ENCODE measurements around the gene AKAP6.

The AKAP6 gene, protein sequence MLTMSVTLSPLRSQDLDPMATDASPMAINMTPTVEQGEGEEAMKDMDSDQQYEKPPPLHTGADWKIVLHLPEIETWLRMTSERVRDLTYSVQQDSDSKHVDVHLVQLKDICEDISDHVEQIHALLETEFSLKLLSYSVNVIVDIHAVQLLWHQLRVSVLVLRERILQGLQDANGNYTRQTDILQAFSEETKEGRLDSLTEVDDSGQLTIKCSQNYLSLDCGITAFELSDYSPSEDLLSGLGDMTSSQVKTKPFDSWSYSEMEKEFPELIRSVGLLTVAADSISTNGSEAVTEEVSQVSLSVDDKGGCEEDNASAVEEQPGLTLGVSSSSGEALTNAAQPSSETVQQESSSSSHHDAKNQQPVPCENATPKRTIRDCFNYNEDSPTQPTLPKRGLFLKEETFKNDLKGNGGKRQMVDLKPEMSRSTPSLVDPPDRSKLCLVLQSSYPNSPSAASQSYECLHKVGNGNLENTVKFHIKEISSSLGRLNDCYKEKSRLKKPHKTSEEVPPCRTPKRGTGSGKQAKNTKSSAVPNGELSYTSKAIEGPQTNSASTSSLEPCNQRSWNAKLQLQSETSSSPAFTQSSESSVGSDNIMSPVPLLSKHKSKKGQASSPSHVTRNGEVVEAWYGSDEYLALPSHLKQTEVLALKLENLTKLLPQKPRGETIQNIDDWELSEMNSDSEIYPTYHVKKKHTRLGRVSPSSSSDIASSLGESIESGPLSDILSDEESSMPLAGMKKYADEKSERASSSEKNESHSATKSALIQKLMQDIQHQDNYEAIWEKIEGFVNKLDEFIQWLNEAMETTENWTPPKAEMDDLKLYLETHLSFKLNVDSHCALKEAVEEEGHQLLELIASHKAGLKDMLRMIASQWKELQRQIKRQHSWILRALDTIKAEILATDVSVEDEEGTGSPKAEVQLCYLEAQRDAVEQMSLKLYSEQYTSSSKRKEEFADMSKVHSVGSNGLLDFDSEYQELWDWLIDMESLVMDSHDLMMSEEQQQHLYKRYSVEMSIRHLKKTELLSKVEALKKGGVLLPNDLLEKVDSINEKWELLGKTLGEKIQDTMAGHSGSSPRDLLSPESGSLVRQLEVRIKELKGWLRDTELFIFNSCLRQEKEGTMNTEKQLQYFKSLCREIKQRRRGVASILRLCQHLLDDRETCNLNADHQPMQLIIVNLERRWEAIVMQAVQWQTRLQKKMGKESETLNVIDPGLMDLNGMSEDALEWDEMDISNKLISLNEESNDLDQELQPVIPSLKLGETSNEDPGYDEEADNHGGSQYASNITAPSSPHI (N-terminal part only)

DNA sequence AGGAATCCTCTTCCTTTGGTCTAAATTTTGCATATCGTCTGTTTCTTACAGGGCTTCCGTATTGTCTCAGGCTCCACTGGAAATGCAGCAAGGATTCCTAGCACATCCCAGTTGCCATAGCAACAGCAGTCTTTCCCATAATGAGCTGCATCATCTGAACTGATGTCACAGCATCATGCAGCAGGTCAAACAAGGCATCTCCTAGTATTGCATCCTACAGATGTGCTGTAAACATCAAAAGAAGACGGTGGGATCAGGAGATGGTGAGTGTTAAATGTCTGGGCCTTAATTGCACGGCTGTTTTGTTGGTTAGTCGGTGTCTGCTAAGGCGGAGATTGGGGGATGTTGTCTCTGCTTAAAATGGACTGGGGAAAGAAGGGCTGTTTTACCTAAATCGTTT, at the start of gene AKAP6:
Gene AKAP6, plus strand, starts transcription at position 153 of the 400 bp plus-strand sequence. CDS start 104,196 bp downstream, outside the sequence.
- DNase-seq (ENCODE audit: low read depth), result no peak

DNA sequence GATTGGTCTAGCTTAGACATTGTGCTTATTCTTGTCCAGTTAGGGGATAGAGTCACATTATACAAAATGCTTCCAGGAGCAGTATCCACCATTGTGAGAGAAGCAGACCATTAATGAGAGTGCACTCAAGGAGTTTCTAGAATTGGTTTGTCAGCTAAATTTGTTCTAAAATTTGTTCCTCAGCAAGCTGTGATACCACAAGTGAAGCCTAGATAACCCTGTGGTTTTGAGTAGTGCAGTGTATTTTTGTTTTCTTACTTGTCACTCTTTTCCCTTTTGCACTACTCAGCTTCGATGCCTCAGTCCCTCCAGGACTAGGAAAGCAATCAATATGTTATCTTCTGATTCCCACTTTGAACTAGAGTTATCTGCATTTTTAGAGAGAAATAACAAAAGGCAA, 42.5 kb upstream of the AKAP6 start:
- DNase-seq (ENCODE audit: low read depth), result no peak

DNA sequence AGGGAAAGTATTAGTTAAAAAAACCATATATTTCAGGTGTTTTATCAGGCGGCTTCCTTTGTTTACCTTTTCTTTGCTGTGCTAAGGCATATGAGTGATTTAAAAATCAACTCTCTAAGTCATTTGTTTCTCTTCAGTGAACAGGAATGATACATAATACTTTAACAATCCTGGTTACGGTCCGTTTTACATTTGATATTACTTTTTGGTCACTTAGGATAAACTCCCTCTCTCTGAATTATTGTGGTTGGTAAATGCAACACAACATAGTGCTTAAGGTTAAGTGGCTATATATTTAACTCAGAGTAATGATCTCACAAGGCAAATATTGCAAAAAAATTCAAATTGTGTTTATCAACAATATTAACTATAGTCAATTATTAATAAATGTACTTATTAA, 32.7 kb upstream of the AKAP6 start:
- no peak for DNase-seq (ENCODE audit: low read depth)

DNA sequence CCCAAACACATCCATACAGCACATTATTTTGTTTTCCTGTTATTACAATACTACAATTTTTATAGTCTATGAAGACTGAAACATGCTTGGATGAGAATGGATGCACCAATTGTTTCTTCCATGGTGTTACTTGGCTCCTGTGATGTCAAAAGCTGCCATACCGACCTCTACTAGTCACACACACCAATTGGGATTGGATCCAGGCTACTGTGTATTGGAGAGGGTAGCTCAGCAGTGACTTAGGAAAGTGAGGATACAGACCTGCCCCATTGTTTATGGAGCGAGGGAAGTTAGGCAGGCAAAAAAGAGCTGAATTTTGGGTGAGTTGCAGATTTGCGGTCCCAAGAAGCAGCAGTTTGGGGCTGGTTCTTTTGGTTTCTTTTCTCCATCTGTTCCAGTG, 30.8 kb upstream of the AKAP6 start:
- DNase-seq (ENCODE audit: low read depth), result no peak

DNA sequence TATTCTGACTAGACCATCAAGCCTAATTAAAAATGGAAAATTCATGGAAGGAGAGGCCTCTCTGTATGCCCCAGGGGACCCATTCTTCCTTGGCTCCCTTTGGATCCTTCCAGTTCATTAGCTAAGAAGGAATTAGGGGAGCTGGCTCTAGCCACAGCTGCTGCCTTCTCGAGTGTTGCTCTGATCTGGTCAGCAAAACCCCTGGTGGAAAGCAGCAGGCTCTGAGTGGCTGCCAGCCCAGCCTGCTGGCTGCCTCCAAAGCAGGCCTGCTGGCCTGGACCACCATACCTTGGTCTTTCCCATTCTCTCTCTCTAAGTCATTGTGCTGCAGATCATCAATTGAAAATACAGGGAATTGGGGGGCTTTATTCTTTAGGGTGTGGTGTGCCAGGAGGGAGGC, 29.0 kb upstream of the AKAP6 start:
- DNase-seq (ENCODE audit: low read depth), result no peak

DNA sequence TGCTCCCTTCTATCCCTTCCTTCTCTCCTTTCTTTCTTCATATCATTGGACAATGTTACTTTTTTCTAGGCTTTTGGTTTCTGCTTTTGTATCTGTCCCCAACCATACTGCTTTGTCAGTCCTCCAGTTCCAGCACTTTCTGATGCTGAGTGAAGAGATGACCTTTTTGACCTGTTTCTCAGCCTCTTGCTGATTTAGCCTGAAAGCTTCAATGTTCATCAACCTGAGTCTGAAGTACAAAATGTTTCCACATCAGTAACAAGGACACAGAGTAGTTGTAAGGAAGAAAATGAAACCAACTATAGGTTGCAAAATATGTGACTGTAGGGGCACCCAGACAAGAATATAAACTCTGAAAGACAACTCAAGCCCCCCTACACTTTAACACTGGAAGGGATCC, 25.2 kb upstream of the AKAP6 start:
- no peak for DNase-seq (ENCODE audit: low read depth)

DNA sequence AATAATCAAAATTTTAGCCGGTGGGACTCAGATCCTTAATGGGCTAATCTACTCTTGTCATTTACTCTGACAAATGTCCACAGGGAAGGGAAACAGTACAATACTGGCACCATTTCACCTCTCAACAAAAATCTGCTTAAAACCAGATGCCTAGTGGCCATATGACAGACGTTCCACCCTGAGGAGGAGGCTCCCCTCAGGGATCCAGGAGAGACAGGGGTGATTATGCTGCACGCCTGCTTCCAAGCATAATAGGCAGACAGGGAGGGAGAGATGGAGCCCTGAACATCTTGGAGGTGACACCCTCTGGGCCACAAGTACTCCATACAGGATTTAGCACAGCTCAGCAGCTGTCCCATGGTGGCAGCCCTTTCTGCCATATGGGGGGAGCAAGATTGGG, 24.8 kb upstream of the AKAP6 start:
- DNase-seq (ENCODE audit: low read depth), result no peak

DNA sequence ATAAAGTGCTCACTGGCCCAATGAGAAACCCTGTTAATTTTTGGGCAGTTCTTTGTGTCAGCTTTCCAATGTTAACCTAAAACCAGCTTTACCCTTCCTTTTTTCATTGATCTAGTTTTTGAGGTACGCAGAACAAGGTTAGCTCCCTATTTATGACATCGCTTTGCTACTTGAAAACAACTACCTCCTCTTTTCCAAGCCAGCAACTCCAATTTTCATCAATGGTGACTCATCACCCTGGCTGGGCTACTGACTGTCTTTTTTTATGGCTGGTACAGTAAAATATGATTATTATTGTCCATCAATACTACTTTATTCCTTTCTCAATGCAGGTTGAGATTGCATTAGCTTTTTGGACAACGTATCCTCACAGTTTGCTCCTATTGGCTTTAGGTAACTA, 22.5 kb upstream of the AKAP6 start:
- DNase-seq (ENCODE audit: low read depth), result no peak

DNA sequence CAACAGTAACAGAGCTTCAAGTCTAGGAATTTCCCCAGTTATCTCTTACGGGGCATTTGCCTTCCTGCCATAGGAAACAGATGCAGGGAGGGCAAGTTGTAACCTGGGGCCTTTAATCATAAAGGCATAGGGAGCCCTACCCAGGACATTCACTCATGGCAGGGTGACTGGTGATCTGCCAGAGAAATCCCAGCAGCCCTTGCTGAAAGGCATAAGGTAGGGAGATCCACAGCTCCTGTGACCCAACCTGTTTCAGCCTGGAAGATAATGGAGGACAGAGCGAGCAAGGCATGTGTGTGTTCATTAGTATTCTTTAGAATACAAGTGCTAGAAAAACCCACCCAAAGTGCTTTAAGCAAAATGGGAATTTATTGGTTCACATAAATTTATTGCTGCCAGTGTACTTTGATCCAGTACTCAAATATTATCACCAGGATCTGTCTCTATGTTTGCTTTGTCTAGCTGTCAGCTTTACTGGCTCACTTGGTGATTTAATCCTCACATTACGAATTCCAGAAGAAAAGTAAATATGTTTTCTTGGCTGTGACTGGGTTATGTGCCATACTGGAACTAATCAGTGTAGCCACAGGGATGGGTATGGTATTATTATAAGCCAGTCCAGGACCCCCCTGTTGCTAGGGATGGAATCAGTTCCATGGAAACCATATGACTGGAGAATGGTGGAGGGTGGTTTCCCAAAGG, 21.1 kb upstream of the AKAP6 start:
- DNase-seq (ENCODE audit: low read depth), result no peak

DNA sequence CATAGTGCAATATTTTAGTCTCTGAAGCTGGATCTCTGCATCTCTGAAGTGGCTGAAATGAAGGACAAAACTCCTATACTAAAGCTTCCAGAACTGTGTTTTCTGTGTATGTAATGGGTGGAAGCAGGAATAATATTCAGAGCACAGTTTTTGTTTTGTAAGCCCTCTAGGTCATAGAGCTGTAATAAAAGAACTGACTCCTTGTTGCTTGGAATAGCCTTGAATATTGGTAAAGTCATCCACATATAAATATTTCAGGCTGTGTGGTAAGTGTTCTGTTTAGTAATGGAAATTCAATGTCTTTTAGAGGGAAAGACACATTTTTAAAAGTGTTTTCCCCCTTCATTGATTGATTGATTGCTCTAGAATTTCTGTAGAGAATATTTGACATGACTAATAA, 18.2 kb upstream of the AKAP6 start:
- no peak for DNase-seq (ENCODE audit: low read depth)

DNA sequence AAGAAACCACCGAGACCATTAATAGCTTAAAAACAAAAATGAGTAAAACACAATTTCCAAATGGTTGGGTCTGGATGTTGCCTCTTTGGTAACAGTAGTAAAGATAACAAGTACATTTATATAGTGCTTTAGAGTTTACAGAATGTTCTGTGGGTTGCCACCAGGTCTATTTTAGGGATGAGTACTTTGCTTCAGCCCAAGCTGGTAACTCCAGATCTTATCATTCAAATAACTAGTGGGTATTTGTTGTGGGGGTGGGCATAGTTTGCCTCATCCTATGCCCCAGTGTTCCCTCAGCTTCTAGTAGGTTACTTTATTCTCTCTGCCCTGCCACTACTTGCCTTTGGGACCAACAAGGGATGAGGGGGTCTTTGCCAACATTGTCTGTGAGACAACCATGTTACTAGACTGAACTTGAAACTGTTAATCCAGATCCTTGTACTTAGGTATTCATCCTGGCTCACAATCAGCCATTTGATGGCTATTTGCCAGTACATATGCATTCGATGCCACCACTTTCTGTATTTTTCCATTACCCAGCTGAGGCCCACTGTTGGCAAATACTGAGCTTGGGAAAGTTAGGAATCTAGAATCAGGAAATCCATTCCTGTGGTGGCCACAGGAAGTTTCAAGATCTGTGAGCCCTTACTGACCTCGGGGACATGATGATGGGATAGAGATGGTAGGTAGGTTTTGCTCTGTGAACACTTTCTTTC, 17.6 kb upstream of the AKAP6 start:
- no peak for DNase-seq (ENCODE audit: low read depth)

DNA sequence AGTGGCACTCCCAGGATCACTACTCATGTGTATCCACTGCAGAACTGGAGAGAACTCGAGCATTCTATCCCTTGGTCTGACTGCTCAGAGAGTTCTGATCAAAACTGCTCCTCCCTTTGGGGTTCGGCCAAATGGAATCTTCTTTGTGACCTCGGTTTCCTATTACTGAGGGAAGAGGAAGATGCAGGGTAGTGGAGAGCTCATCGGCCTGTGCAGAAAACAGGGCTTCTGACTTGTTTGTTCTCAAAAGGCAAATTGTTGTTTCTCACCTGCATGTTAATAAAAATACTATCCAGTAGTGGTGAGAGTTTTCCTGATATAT, 17.1 kb upstream of the AKAP6 start:
- DNase-seq (ENCODE audit: low read depth), result no peak

DNA sequence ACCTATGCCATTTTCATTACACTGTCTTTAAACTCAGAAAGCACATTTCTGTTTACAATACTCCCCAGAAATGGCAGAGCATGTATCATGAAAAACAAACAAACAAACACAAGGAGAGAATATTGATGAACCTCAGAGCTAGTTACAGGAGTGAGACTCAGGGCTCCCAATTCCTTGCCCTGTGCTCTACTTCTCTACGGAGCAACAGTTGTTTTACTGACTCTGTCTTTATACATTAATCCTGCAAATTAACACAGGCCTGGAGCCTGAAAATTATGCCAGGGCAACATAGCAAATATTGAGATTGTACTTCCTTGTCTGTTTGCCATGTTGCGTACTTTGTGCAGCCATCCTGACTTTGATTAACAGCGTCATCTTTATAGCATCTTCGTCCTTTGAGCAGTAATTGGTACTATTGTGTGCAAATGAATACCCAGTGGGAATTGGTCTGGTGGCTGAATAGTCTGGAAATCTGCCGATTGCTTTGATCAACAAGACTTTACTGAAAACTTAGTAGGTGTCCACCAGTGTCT, 15.2 kb upstream of the AKAP6 start:
- DNase-seq (ENCODE audit: low read depth), result no peak

DNA sequence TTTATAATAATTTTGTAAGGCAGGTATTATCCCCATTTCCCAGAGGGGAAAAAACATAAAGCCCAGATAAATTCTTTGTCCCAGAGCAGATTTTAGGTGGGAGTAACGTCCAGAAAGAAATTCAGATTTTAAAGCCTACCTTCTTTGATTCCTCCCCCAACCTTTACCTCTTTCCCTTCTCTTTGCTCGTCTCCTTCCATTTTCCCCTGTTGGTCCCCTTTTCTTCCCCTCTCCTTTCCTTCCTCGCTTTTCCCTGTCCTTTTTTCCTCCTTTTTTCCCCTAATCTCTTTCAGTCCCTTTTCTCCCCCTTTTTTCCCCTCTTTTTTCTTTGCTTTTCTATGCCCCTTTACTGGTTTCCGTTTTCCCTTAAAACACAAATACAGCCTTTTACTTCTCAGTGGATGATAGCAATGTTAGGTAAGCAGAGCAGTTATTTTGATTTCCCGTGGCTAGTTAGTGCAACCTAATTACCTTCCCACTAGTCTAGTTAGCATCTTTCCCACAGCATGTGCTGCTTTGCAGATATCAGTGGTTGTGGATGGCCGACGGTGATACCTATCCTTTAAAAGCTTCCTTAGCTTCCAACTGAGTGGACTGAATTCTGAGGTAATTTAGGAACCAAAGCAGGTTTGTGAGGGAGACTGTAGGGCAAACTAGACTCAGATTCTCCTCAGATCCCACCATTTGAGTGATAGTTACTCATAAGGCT, 10.9 kb upstream of the AKAP6 start:
- no peak for DNase-seq (ENCODE audit: low read depth)

DNA sequence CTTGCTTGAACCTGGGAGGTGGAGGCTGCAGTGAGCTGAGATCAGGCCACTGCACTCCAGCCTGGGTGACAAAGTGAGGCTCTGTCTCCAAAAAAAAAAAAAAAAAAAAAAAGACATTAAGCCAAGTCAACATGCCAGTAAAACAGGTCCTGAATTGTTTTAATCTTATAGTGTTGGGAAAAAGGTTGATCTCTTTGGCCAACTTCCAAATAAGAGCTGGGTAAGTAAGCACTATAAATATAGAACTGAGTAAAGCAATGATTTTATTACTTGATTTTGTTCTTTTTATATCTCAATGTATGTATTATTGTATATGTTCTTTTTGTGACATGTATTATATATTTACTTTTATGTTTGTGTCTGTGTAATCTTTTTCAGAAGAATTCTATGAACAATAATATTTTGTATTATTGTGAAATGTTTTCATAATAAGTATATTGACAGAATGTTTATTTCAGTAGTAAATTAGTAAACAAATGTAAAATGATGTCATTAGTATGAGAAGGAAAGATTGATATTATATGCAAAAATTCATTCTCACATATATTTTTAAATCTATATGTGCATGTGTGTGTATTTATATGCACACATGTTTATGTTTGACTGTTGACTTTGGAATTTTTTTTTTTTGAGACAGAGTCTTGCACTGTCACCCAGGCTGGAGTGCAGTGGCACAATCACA, 9.6 kb upstream of the AKAP6 start:
- DNase-seq (ENCODE audit: low read depth), result no peak

DNA sequence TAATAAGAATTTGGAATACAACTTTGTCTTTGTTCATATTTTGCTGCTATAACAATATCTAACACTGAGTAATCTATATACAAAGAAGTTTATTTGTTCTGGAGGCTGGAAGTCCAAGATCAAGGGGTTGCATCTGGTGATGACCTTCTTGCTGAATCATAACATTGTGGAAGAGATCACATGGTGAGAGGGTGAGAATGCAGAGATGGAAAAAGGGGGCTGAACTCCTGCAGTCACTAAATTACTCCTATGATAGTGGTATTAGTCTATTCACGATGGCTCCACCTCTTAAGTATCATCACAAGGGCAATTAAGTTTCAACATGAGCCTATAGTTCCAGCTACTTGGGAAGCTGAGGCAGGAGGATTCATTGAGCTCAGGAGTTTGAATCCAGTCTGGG, 4.5 kb upstream of the AKAP6 start:
- DNase-seq (ENCODE audit: low read depth), result no peak

DNA sequence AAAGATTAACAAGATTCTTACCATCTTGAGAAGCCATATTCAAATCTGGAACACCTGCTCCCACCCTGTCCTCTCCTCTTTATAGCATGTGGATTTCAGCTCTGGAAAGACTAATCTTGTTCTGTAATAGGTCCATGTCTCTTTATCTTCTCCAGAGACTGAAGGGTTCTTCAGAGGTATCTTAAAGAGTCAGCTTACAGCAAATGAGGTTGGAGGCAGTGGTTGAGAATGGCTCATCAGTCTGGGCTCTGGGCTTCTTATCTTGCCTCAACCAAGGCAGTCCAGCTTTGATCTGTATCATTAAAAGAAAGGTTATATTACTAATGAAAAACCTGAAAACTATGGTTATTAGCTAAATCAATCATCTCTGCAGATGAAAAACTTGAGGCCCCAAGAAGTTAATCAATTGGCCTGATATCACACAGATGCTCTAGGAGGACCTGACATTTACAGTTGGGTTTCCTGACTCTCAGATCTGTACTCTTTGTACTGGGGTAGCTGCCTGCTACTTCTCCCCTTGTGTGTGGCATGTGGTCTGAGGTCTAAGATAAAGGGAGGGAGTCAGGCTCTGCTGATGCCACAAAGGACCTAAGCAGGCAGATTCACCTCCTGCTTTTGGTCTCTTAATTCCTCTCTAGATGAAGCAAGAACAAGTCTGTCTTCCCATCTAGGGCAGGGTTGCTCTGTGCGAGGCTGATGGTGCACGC, 1.7 kb upstream of the AKAP6 start:
- DNase-seq (ENCODE audit: low read depth), result no peak

DNA sequence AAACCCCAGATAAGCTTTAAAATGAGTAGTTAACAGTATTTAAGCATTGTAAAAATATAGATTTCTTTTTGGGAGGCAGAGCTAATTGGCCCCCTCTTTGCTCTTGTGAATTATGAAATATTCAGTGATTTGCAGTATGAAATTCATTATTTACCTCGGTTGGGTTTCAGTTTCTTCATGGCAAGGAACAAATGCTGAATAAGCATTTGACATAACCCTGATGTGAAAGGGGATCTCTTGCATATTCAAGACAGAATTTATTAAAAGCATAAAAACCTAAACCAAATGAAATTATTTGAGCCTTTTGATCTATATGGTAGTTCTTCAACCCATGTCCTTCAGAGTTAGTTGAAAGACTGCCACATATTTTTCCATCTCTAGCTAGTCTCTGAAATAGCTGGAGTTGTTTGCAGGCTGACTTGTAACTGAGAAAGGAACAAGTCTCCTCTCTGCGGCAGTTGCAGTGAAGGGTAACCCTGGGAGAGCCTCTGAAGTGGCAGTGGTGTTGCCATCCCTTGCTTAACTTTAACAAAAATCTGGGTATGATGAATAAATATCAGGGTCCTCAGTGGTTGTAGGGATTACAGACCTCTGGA, 690 bp downstream of the AKAP6 start:
- no peak for DNase-seq (ENCODE audit: low read depth)
